GM21717 (cell line): Measurements from ENCODE around the gene PPP1R14B.

ENCODE experiments used
- ATAC-seq: cut with Tn5 transposase; IDR thresholded peaks from one replicate; pipeline ENCODE4 v1.9.1; 2021; ENCODE audit warnings: mild to moderate bottlenecking, moderate library complexity; ENCODE audit not compliant: unreplicated experiment

The PPP1R14B gene

DNA sequence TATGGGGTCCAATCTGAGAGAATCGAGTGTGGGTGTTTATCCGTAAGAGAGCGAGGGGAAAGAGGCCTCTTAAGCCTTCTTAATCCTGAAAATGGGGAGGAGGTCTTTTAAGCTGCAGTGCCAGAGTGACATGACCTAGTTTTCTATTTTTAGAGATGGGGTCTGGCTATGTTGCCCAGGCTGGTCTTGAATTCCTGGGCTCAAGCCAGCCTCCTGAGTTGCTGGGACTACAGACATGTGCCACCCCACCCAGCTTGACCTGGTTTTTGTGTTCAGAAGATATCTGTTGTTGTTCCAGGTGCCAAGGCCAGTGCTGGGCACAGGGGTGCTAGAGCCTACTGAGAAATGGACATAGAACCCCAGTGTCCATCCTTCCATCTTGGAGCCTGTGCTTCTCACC is 36.3 kb upstream of the PPP1R14B start:
- no peak for ATAC-seq

DNA sequence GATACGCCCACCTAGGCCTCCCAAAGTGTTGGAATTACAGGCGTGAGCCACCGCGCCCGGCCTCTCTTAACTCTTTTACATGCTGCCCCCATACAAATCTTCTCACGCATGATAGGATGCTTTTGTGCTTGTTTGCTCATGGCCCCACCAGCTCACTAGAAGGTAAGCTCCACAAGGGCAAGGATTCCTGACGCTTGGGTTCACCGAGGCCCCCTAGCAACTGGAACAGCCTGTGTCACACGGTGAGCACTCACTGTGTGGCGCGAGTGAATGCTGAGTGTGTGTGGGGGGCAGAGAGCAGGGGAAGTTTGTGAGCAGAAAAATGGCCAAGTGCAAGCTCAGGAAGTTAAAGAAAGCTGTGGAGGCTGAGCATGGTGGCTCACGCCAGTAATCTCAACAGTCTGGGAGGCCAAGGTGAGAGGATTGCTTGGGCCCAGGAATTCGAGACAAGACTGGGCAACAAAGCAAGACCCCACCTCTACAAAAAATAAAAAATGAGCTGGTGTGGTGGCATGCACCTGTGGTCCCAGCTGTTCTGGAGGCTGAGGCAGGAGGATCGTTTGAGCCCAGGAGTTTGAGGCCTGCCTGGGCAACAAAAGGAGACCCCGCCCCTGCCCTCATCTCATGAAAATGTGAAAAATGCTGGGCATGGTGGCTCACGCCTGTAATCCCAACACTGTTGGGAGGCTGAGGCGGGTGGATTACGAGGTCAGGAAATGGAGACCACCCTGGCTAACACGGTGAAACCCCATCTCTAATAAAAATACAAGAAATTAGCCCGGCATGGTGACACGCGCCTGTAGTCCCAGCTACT is 35.4 kb upstream of the PPP1R14B start:
- no peak for ATAC-seq

DNA sequence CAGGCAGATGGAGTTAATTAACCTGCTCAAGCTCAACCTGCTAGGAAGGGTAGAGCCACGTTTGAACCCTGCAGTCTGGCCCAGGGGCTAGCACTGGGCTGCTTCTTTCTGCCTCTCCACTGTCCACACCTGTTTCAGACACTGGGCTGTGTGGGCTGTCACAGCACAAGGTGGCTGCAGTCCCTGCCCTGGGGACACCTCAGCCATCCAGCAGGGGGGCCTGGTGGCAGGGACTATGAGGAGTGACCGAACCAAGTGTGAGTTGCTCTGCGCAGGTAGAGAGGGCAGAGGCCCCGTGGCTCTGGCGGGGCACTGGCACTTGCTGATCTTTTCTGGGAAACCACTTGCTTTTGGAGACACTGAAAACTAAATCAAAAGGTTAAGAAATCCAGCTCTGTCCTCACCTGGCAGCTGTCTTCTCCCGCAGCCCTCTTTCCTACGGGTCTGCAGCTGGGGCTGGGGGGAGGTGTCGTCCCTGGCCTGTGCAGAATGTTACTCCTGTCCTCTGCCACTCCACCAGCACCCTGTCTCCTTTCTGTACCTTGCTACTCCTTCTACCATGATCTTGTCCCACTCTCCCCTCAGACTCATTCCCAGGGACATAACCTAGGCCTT is 31.9 kb upstream of the PPP1R14B start:
- ATAC-seq: no peak

GRCh38 chr11:64276653-64277431 is 30.1 kb upstream of the PPP1R14B start:
- ATAC-seq: no peak

DNA sequence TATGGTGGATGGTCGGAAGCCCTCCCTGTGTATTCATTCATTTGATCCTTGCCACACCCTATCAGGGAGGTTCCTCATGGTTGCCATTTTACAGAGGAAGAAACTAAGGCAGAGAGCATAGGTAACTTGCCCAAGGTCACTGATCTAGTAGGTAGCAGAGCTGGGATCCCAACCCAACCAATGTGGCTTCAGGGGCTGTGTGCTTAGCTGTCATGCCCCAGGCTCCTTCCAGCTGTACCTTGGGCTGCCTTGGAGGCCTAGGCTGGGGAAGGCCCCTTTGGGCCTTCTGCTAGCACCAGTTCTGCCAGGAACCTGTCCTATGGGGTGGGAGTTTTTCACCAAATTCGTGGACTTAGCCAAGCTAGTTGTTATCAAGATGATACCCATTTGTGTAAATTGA is 29.1 kb upstream of the PPP1R14B start:
- no peak for ATAC-seq

- ATAC-seq: no peak
Observed at GRCh38 chr11:64275031-64275800, 28.5 kb upstream of the PPP1R14B start.

DNA sequence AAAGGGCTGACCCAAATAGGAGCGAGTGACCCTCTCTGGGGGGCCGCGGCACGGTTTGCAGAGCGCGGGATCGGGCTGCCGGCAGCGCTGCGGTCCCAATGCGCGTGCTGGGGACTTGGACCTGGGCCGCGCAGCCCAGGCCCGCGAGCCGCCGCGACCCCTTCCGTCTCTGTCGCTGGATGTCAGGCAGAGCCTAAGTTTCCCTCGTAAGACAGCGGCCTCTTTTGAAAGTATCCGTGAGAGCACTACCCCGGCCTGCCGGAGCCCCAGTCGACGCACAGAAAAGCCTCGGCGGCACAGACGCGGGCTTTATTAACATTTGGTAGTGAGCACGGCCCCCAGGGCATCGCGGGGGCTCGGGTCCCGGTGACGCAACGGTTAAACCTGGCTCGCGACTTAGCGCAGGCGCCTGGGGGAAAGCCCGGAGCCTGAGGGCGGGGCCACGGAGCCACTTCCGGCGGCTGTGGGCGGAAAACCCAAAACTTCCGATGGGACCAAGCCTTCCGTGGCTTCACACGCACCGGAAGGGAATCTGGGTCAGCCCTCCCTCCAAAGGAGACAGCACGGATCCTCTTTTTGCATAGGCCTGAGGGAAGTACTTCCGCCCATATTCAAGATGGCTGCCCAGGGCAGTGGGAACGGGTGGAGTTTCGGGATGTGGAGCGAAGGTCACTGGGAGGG is 22.9 kb upstream of the PPP1R14B start:
- ATAC-seq: peak; percentile 55

DNA sequence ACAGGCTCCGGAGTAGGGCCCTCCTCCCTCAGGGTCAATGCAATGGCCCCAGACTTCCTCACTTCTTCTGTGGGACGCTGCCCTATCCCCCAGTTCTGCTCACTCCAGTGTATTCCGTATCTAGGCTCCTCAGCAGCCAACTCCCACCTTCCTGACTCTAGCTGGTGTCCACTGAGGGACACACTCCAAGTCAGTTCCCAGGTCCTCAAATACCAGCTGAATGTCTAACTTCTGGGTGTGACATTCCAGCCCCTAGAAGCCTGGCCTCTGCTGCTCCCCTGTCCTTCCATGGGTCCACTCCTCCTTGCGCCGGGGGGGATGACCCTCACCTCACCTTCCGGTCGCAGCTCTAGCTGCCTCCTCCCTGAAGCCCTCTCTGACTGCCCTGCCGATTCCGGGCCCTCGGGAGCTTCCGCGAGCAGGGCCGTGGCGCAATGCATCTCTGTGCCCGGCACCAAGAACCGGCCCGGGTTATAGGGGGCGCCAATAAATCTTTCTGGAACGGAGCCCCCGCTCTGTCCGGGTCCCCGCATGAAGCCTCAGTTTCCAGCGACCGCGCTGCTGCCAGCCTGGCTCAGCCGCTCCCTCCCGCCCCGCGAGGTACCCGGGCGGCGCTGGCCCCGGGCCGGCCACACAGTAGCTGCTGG is 22.3 kb upstream of the PPP1R14B start:
- ATAC-seq: peak; percentile 16

- no peak for ATAC-seq
Observed at GRCh38 chr11:64268025-64268892, 21.5 kb upstream of the PPP1R14B start.

- no peak for ATAC-seq
Observed at GRCh38 chr11:64267207-64267945, 20.6 kb upstream of the PPP1R14B start.

DNA sequence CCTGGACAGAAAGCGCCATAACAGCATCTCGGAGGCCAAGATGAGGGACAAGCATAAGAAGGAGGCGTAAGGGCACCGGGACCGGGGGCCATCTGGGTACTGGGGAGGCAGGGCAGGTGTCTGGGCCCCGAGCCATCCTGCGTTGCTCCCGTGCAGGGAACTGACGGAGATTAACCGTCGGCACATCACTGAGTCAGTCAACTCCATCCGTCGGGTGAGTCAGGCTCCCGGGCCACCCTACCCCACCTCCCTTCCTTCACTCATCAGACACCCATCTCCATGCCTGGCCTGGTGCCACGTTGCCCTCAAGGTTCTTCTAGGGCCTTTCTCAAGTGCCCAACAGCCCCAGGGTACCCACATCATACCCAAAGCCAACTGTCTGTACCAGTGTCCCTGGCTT is 19.6 kb upstream of the PPP1R14B start:
- ATAC-seq: no peak

DNA sequence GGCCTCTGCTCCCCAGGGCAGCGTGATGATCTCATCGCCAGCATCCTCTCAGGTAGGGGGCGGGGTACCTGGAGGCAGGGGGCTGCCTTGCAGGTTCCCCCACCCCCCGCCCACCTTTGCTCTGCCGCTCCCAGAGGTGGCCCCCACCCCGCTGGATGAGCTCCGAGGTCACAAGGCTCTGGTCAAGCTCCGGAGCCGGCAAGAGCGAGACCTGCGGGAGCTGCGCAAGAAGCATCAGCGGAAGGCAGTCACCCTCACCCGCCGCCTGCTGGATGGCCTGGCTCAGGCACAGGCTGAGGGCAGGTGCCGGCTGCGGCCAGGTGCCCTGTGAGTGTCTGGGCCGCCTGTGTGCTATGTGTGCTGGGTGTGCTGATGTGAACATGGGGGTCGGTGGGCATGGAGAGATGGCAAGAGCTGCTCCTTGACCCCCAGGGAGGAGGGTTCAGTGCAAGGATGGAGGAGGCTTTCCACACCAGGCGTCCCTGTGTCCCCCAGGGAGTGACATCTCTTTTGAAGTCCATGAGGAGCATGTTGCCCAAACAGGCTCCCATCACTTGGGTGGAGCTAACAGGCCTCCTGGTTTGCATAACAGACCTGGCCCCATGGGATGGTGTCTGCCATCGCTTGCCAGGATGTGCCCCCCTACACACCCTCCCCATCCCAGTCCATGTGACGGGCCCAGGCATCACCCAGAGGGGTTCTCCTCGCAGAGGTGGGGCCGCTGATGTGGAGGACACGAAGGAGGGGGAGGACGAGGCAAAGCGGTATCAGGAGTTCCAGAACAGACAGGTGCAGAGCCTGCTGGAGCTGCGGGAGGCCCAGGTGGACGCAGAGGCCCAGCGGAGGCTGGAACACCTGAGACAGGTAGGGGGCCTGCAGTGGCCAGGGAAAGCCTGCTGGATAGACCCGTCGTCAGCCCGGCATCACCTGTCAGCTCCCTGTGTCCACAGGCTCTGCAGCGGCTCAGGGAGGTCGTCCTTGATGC is 18.7 kb upstream of the PPP1R14B start:
- no peak for ATAC-seq

DNA sequence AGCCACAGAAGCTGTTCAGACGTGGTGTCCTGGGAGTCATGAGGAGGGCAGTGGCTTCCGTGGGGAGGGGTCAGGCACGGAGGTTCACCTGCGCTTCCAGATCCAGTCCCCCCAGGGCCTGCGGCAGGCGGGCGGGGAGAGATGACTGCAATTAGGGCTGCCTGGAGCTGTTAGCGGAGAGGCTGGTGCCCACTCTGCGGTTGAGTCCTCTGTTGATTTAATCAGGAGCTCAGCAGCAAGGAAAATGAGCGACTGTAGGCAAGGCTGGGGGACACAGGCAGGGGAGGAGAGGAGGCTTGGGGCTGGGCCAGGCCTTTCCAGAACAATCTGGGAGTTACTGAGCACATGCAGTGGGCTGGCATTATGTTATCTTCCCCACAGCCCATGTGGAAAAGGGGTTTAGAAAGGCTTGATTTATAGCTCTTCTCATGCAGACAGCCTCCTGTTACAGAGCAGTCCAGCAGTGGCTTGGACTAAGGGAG is 17.7 kb upstream of the PPP1R14B start:
- no peak for ATAC-seq

- no peak for ATAC-seq
Observed at GRCh38 chr11:64263947-64264317, 17.2 kb upstream of the PPP1R14B start.

DNA sequence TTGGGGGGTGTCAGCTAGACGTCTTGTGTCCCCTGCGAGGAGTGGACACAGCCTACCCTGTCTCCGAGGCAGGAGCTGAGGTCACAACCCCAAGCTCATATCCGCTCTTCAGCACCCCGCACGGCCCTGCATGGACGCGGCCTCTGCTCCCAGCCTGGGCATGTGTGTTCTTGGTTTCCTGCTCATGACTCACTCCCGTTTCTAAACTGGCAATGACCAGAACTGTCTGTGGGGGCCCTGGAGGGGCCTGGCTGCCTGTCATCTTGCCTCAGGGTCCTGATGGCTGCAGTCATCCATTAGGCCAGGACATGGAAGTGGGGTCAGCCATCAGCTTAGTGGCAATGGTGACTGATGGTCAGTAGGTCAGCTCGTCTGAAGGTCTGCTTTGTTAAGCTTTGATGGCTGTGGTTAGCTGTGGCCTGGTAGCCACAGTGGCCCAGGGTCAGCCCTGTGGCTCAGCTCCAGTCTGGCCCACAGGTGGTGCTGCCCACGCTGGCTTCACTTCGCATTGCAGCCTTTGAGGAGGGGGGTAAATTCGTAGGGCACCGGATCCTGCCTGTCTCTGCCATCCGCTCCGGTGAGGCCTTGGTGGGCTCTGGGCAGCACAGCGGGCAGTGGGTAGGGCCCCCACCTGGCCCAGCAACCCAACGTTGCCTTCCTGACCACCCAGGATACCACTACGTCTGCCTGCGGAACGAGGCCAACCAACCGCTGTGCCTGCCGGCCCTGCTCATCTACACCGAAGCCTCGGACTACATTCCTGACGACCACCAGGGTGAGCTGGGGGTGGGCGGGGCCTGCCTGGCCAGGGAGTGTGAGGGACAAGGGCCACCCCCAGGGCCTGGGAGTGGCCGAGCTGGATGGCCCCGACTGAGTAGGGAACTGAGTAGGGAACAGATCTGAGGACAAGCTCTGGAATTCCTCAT is 16.5 kb upstream of the PPP1R14B start:
- no peak for ATAC-seq
